Measurements from ENCODE around the gene PAX2. TPM values are rescaled to one million over a fixed set of nuclear protein-coding genes. Genes with fewer than 3 reads are reported as not detected.

The PAX2 gene
- polyA plus RNA-seq, 2 of the 4 experiments (the other 2 are of a cell fraction): 0.06 to 0.21 TPM

- POLR2A ChIA-PET: no interaction called here
Observed at GRCh38 chr10:100729862-100730724, 15.3 kb upstream of the PAX2 start.

GRCh38 chr10:100730725-100731406, 14.5 kb upstream of the PAX2 start:
- no peak for TF ChIP-seq POLR2AphosphoS2 (conservative IDR thresholded peaks at IDR 0.05; ENCODE audit: low read length)
- peak; percentile 66; the same call in 1 of the 2 replicates for TF ChIP-seq ESRRA (IDR thresholded peaks at IDR 0.05; ENCODE audit: borderline replicate concordance, low read length)
- peak; percentile 13; the same call in 1 of the 2 replicates for TF ChIP-seq POLR2A (IDR thresholded peaks at IDR 0.05; ENCODE audit: low read length)
- no peak for TF ChIP-seq REST (IDR thresholded peaks at IDR 0.05)
- no peak for TF ChIP-seq KDM5A (IDR thresholded peaks at IDR 0.05)
- TF ChIP-seq MAX (IDR thresholded peaks at IDR 0.05): peak; percentile 88
- no peak for TF ChIP-seq ZC3H11A (IDR thresholded peaks at IDR 0.05)
- TF ChIP-seq JUNB (IDR thresholded peaks at IDR 0.05): no peak
- TF ChIP-seq HOXB5 (CRISPR knock-in tag; IDR thresholded peaks at IDR 0.05): no peak
- peak; percentile 34; the same call in 1 of the 2 replicates for TF ChIP-seq E2F6 (IDR thresholded peaks at IDR 0.05; ENCODE audit: borderline replicate concordance, low read depth)
- TF ChIP-seq BHLHE40 (IDR thresholded peaks at IDR 0.05; ENCODE audit: low read depth, low read length): peak; percentile 52
- peaks cover 21% of the 10 kb centered on the region for H3K4me1 ChIP-seq
- FAIRE-seq (no peak), DNase-seq (ENCODE audit: low read depth in 1 of 2, low spot score in 1 of 2) (peak; percentile 71 to 73), ATAC-seq (peak; percentile 42 to 61)
- peak overlapping the region; percentile 80 to 93 for H3K27ac ChIP-seq
- CTCF ChIA-PET: interaction anchor here (0.7 to 1.4 kb wide), 3 partner anchors 10 to 169 kb away, joined by 3 to 4 read pairs (median 3); no protein-coding TSS in a partner anchor
- POLR2A ChIA-PET: no interaction called here
- H3K4me2 ChIP-seq: peak overlapping the region; percentile 94
- H3K4me3 ChIP-seq: peak overlapping the region; percentile 46
- H3K9me3 ChIP-seq: no peaks in the 10 kb centered on the region
- under 1% methylated on average over 33 of the region's 49 CpGs for WGBS (ENCODE audit: missing lambda C conversion rate)

More at GRCh38 chr10:100729862-100730724, 15.3 kb upstream of the PAX2 start:
- TF ChIP-seq E2F6 (IDR thresholded peaks at IDR 0.05; ENCODE audit: borderline replicate concordance, low read depth) (peak; percentile 32; the same call in 1 of the 2 replicates), BCL3 (IDR thresholded peaks at IDR 0.05) (0 out of 3 replicates have a peak, but pooled peaks have one; percentile 17), PHF8 (IDR thresholded peaks at IDR 0.05; ENCODE audit: borderline replicate concordance, low read depth) (peak; percentile 21; the same call in 1 of the 2 replicates), ZSCAN20 (CRISPR knock-in tag; IDR thresholded peaks at IDR 0.05) (no peak)
- peaks cover 21% of the 10 kb centered on the region for H3K4me1 ChIP-seq
- H3K9me3 ChIP-seq: no peaks in the 10 kb centered on the region
- DNase-seq (ENCODE audit: low read depth in 1 of 2, low spot score in 1 of 2) (peak in 1 of 2 experiments; percentile 50), ATAC-seq (peak; percentile 44 to 65), FAIRE-seq (no peak)
- H3K27ac ChIP-seq: peak overlapping the region; percentile 80 to 93
- WGBS (ENCODE audit: missing lambda C conversion rate): under 1% methylated on average over 66 of the region's 68 CpGs
- H3K4me2 ChIP-seq: peak overlapping the region; percentile 94
- CTCF ChIA-PET: interaction anchor here (0.6 to 7.4 kb wide), 21 partner anchors 11 to 455 kb away, joined by 3 to 129 read pairs (median 4); partner anchors contain the start of gene PAX2
- H3K4me3 ChIP-seq: peak overlapping the region; percentile 46

All from A549 (cell line).